Naive thymus-derived CD4-positive, alpha-beta T cell (primary cell): ENCODE measurements around the gene ACOX3. TPM values are rescaled to one million over a fixed set of nuclear protein-coding genes. Genes with fewer than 3 reads are reported as not detected.

Experiments
- ATAC-seq: fragments of 150-1000 bp; cut with Tn5 transposase; 2 replicates; pipeline ENCODE4 v1.10.0; 2021; ENCODE audit warnings: mild to moderate bottlenecking, moderate library complexity
- CTCF ChIA-PET: fragments of 350-600 bp; sonication (Branson Sonifier 250); formaldehyde crosslinking; loops from one replicate; lab custom pipeline; 2021; ENCODE audit warnings: antibody characterized with exemption; lab: Charles Lee
- POLR2A ChIA-PET: fragments of 350-600 bp; sonication (Branson Sonifier 250); formaldehyde crosslinking; loops from one replicate; lab custom pipeline; 2021; ENCODE audit warnings: antibody characterized with exemption, inconsistent platforms; lab: Charles Lee
- DNase-seq, 9 donors: peaks; one replicate each; pipeline versions ENCODE4 v3.0.0 to v3.0.0-alpha.2; 2020 to 2022; ENCODE audit warnings: mixed read lengths in 1 of 9
- H3K27ac ChIP-seq: one replicate; pipeline ENCODE4 v1.7.0; 2013; ENCODE audit warnings: mild to moderate bottlenecking, low read depth, low read length, moderate library complexity
- H3K27me3 ChIP-seq, 2 donors: one replicate each; pipeline ENCODE4 v1.7.0; 2013; ENCODE audit warnings: low read length in 2 of 2, mild to moderate bottlenecking in 2 of 2, moderate library complexity in 2 of 2; ENCODE audit not compliant: control insufficient read depth in 2 of 2, insufficient read depth in 2 of 2
- H3K36me3 ChIP-seq, 3 experiments: 1 replicate in 2 of 3; 2 replicates in 1 of 3; pipeline ENCODE4 v1.7.0; 2013; ENCODE audit warnings: low read length in 3 of 3, mild to moderate bottlenecking in 3 of 3, moderate library complexity in 1 of 3; ENCODE audit not compliant: insufficient read depth in 3 of 3, control insufficient read depth in 2 of 3
- H3K4me1 ChIP-seq, 2 donors: one replicate each; pipeline ENCODE4 v1.7.0; 2013; ENCODE audit warnings: low read length in 2 of 2, mild to moderate bottlenecking in 2 of 2, moderate library complexity in 1 of 2; ENCODE audit not compliant: control insufficient read depth in 2 of 2, insufficient read depth in 2 of 2
- H3K4me3 ChIP-seq: 2 replicates; pipeline ENCODE4 v1.7.0; 2013; ENCODE audit warnings: mild to moderate bottlenecking, low read length
- H3K9me3 ChIP-seq, 3 experiments: 1 replicate in 2 of 3; 2 replicates in 1 of 3; pipeline ENCODE4 v1.7.0; 2013; ENCODE audit warnings: low read length in 3 of 3; ENCODE audit not compliant: control insufficient read depth in 2 of 3
- H3K27ac Mint-ChIP-seq, 9 donors: one replicate each; pipeline ENCODE4 v1.8.0; 2020 to 2022; ENCODE audit warnings: mixed read lengths in 9 of 9, mild to moderate bottlenecking in 8 of 9, moderate library complexity in 5 of 9, inconsistent platforms in 2 of 9
- H3K27me3 Mint-ChIP-seq, 5 donors: one replicate each; pipeline ENCODE4 v1.8.0; 2021 to 2022; ENCODE audit warnings: mixed read lengths in 5 of 5, mild to moderate bottlenecking in 1 of 5
- H3K36me3 Mint-ChIP-seq, 5 donors: one replicate each; pipeline ENCODE4 v1.8.0; 2020 to 2022; ENCODE audit warnings: mixed read lengths in 5 of 5, mild to moderate bottlenecking in 3 of 5, inconsistent platforms in 1 of 5
- H3K4me1 Mint-ChIP-seq, 7 donors: one replicate each; pipeline ENCODE4 v1.8.0; 2020 to 2022; ENCODE audit warnings: mixed read lengths in 7 of 7, mild to moderate bottlenecking in 3 of 7, inconsistent platforms in 1 of 7
- H3K4me3 Mint-ChIP-seq, 10 donors: one replicate each; pipeline ENCODE4 v1.8.0; 2020 to 2022; ENCODE audit warnings: mild to moderate bottlenecking in 10 of 10, mixed read lengths in 10 of 10, moderate library complexity in 6 of 10, inconsistent platforms in 2 of 10
- H3K9me3 Mint-ChIP-seq, 11 donors: one replicate each; pipeline ENCODE4 v1.8.0; 2020 to 2022; ENCODE audit warnings: mixed read lengths in 11 of 11, mild to moderate bottlenecking in 4 of 11, inconsistent platforms in 1 of 11, moderate library complexity in 1 of 11
- intact Hi-C, 2 donors: fragments of 100-400 bp; cut with micrococcal nuclease; formaldehyde crosslinking; loops; one replicate each; pipeline ENCODE4 v1.15.1; 2023
- polyA plus RNA-seq, 2 donors: library from polyadenylated mRNA; unstranded; fragments of 300-500 nt; fragmentation: Illumina TruSeq; gene quantifications; one replicate each; pipeline ENCODE4 v1.2.3, GENCODE V29; 2021
- total RNA-seq, 6 experiments: library from RNA in 5 of 6; stranded (reverse) in 5 of 6; gene quantifications; 1 replicate in 5 of 6; 2 replicates in 1 of 6; pipeline ENCODE4 v1.2.3 and lab custom pipeline; 2021 to 2026

ACOX3 gene
- total and polyA plus RNA-seq, 7 experiments from 2014 or later, result 10.9 to 20.5 (median 16.1) TPM

GRCh38 chr4:8353912-8354453, 86.5 kb downstream of the ACOX3 start:
- Histone ChIP-seq H3K4me3 (no peak overlapping the region), H3K4me1 (no peaks in the 10 kb centered on the region), H3K27ac (no peak overlapping the region), H3K36me3 (no peaks in the 10 kb centered on the region), H3K27me3 (no peaks in the 10 kb centered on the region), H3K9me3 (no peaks in the 10 kb centered on the region)
- Mint-ChIP-seq H3K27me3 (peaks cover 0 to 8% (median 5%) of the 10 kb centered on the region in 5 donors), H3K27ac (no peak overlapping the region), H3K36me3 (peaks cover 0 to 8% (median 0%) of the 10 kb centered on the region in 5 donors), H3K4me1 (peaks cover 0 to 1% (median 0%) of the 10 kb centered on the region in 7 donors), H3K4me3 (no peak overlapping the region), H3K9me3 (peaks cover 0 to 7% (median 0%) of the 10 kb centered on the region in 11 donors)
- ChIA-PET POLR2A (no interaction called here), CTCF (no interaction called here)
- DNase-seq (no peak), ATAC-seq (no peak)
- intact Hi-C loops, result no loop called here

GRCh38 chr4:8353158-8353669, 87.3 kb downstream of the ACOX3 start:
- no peaks in the 10 kb centered on the region for H3K4me1 ChIP-seq
- Mint-ChIP-seq H3K4me3 (no peak overlapping the region), H3K27me3 (peaks cover 0 to 8% (median 5%) of the 10 kb centered on the region in 5 donors), H3K4me1 (peaks cover 0 to 1% (median 0%) of the 10 kb centered on the region in 7 donors), H3K36me3 (peaks cover 0 to 8% (median 0%) of the 10 kb centered on the region in 5 donors), H3K9me3 (peaks cover 0 to 7% (median 0%) of the 10 kb centered on the region in 11 donors), H3K27ac (no peak overlapping the region)
- ChIA-PET POLR2A (no interaction called here), CTCF (no interaction called here)
- DNase-seq, result no peak
- no peaks in the 10 kb centered on the region for H3K36me3 ChIP-seq
- no peak overlapping the region for H3K4me3 ChIP-seq
- H3K9me3 ChIP-seq, result no peaks in the 10 kb centered on the region
- no peaks in the 10 kb centered on the region for H3K27me3 ChIP-seq
- H3K27ac ChIP-seq, result no peak overlapping the region
- no peak for ATAC-seq
- intact Hi-C loops, result no loop called here

DNA sequence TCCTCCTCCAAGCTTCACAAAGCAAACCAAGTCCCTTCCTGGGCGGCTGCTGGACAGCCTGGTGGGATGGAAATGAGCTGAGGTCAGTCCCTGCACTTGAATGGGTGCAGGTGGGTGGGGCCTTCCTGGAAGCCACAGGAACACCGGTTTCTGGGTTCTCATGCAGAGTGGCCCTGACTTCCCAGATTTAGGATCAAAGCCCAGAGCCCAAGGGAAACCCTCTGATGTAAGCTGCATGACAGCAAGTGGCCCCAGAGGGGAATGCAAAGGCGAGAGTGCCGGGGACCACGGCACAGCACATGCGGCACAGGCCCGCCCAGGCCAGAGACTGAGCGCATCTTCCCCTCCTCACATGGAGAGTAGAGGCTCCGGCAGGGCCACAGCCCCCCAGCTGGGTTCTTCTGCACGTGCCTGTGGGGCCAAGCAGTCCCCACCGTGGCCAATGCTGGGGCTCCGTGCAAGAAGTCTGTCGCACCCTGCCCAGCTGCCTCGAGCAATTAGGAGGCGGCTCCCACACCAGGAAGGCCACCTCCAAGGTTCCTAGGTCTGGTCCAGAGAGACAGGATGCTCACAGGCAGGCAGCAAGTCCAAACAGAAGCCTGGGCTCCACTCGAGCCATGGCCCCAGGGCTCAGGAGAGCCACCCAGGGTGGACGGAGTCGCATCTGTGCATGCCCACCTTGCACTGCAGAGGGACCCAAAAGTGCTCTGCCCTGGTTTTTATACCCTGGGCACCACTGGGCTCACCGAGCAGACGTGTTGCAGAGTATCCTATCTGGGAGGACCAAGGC, 88.0 kb downstream of the ACOX3 start:
- DNase-seq (no peak), ATAC-seq (no peak)
- no peaks in the 10 kb centered on the region for H3K4me1 ChIP-seq
- no peak overlapping the region for H3K27ac Mint-ChIP-seq
- intact Hi-C loops, result no loop called here
- no peak overlapping the region for H3K27ac ChIP-seq
- no peaks in the 10 kb centered on the region for H3K9me3 ChIP-seq
- peaks cover 0 to 7% (median 0%) of the 10 kb centered on the region in 11 donors for H3K9me3 Mint-ChIP-seq
- ChIA-PET CTCF (no interaction called here), POLR2A (no interaction called here)
- H3K4me3 ChIP-seq, result no peak overlapping the region
- H3K4me1 Mint-ChIP-seq, result peaks cover 0 to 1% (median 0%) of the 10 kb centered on the region in 7 donors
- H3K36me3 ChIP-seq, result no peaks in the 10 kb centered on the region
- H3K27me3 ChIP-seq, result no peaks in the 10 kb centered on the region
- H3K36me3 Mint-ChIP-seq, result peaks cover 0 to 8% (median 0%) of the 10 kb centered on the region in 5 donors
- no peak overlapping the region for H3K4me3 Mint-ChIP-seq
- H3K27me3 Mint-ChIP-seq, result peaks cover 0 to 8% (median 5%) of the 10 kb centered on the region in 5 donors

GRCh38 chr4:8351931-8352367, 88.6 kb downstream of the ACOX3 start:
- Mint-ChIP-seq H3K27me3 (peaks cover 0 to 8% (median 5%) of the 10 kb centered on the region in 5 donors), H3K36me3 (peaks cover 0 to 8% (median 0%) of the 10 kb centered on the region in 5 donors), H3K4me1 (peaks cover 0 to 1% (median 0%) of the 10 kb centered on the region in 7 donors), H3K27ac (no peak overlapping the region), H3K9me3 (peaks cover 0 to 7% (median 0%) of the 10 kb centered on the region in 11 donors), H3K4me3 (no peak overlapping the region)
- CTCF ChIA-PET, result no interaction called here
- Histone ChIP-seq H3K4me3 (no peak overlapping the region), H3K4me1 (no peaks in the 10 kb centered on the region), H3K36me3 (no peaks in the 10 kb centered on the region), H3K27me3 (no peaks in the 10 kb centered on the region), H3K9me3 (no peaks in the 10 kb centered on the region), H3K27ac (no peak overlapping the region)
- ATAC-seq, result no peak
- no peak for DNase-seq
- intact Hi-C loops, result no loop called here
- POLR2A ChIA-PET, result no interaction called here

- peaks cover 0 to 7% (median 0%) of the 10 kb centered on the region in 11 donors for H3K9me3 Mint-ChIP-seq
- intact Hi-C loops, result no loop called here
- H3K4me1 ChIP-seq, result no peaks in the 10 kb centered on the region
- H3K4me1 Mint-ChIP-seq, result peaks cover 0 to 1% (median 0%) of the 10 kb centered on the region in 7 donors
- H3K4me3 ChIP-seq, result no peak overlapping the region
- H3K27me3 Mint-ChIP-seq, result peaks cover 0 to 8% (median 5%) of the 10 kb centered on the region in 5 donors
- ChIA-PET CTCF (no interaction called here), POLR2A (no interaction called here)
- no peak overlapping the region for H3K27ac Mint-ChIP-seq
- no peaks in the 10 kb centered on the region for H3K27me3 ChIP-seq
- no peak overlapping the region for H3K27ac ChIP-seq
- no peaks in the 10 kb centered on the region for H3K36me3 ChIP-seq
- H3K4me3 Mint-ChIP-seq, result no peak overlapping the region
- no peaks in the 10 kb centered on the region for H3K9me3 ChIP-seq
- ATAC-seq (no peak), DNase-seq (no peak)
- H3K36me3 Mint-ChIP-seq, result peaks cover 0 to 8% (median 0%) of the 10 kb centered on the region in 5 donors
Measured at GRCh38 chr4:8350841-8351461, 89.6 kb downstream of the ACOX3 start.

DNA sequence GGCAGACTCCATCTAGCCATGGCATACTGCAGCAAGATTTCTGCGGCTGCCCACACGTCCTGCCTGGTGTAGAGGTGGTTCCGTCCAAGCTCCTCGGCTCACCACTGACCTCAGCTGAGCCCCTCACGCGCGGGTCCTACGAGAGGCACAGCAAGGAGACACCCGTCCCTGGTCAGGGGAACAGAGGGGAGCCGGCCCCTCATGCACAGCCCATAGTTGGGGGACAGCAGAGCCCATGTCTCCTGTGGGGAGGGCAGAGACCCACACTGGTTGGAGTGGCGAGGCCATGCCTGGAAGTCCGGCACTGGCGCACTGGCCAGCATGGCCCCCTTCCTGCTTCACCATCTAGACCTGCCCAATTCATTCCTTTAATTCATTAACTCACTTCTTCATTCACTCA, 90.2 kb downstream of the ACOX3 start:
- DNase-seq (no peak), ATAC-seq (no peak)
- Mint-ChIP-seq H3K27ac (no peak overlapping the region), H3K4me3 (no peak overlapping the region), H3K27me3 (peaks cover 0 to 8% (median 5%) of the 10 kb centered on the region in 5 donors), H3K4me1 (peaks cover 0 to 1% (median 0%) of the 10 kb centered on the region in 7 donors), H3K9me3 (peaks cover 0 to 7% (median 0%) of the 10 kb centered on the region in 11 donors), H3K36me3 (peaks cover 0 to 8% (median 0%) of the 10 kb centered on the region in 5 donors)
- H3K27ac ChIP-seq, result no peak overlapping the region
- H3K4me1 ChIP-seq, result no peaks in the 10 kb centered on the region
- H3K4me3 ChIP-seq, result no peak overlapping the region
- POLR2A ChIA-PET, result no interaction called here
- no peaks in the 10 kb centered on the region for H3K9me3 ChIP-seq
- intact Hi-C loops, result no loop called here
- H3K36me3 ChIP-seq, result no peaks in the 10 kb centered on the region
- H3K27me3 ChIP-seq, result no peaks in the 10 kb centered on the region
- CTCF ChIA-PET, result no interaction called here
